ENCODE measurements around the gene SASH1. TPM values are rescaled to one million over a fixed set of nuclear protein-coding genes. Genes with fewer than 3 reads are reported as not detected.

The SASH1 gene
- total RNA-seq, 1 donor from 2014 or later, result 75.7 TPM

GRCh38 chr6:148543540-148543939, 200.9 kb downstream of the SASH1 start:
- no peak for TF ChIP-seq CTCF (IDR thresholded peaks at IDR 0.05)
- Mint-ChIP-seq H3K36me3 (ENCODE audit: unreplicated experiment) (peaks cover 75% of the 10 kb centered on the region), H3K27ac (ENCODE audit: unreplicated experiment) (no peak overlapping the region), H3K4me1 (ENCODE audit: unreplicated experiment) (peaks cover 8% of the 10 kb centered on the region), H3K4me3 (ENCODE audit: unreplicated experiment) (no peak overlapping the region), H3K27me3 (ENCODE audit: unreplicated experiment) (no peaks in the 10 kb centered on the region), H3K9me3 (ENCODE audit: unreplicated experiment) (no peaks in the 10 kb centered on the region)
- no peak for DNase-seq (ENCODE audit: extremely low spot score, unreplicated experiment)

GRCh38 chr6:148544421-148544820, 201.8 kb downstream of the SASH1 start:
- H3K36me3 Mint-ChIP-seq (ENCODE audit: unreplicated experiment), result peaks cover 77% of the 10 kb centered on the region
- no peak overlapping the region for H3K27ac Mint-ChIP-seq (ENCODE audit: unreplicated experiment)
- DNase-seq (ENCODE audit: extremely low spot score, unreplicated experiment), result no peak
- H3K27me3 Mint-ChIP-seq (ENCODE audit: unreplicated experiment), result no peaks in the 10 kb centered on the region
- no peaks in the 10 kb centered on the region for H3K9me3 Mint-ChIP-seq (ENCODE audit: unreplicated experiment)
- H3K4me3 Mint-ChIP-seq (ENCODE audit: unreplicated experiment), result no peak overlapping the region
- H3K4me1 Mint-ChIP-seq (ENCODE audit: unreplicated experiment), result peaks cover under 1% of the 10 kb centered on the region
- no peak for TF ChIP-seq CTCF (IDR thresholded peaks at IDR 0.05)

GRCh38 chr6:148545901-148546300, 203.3 kb downstream of the SASH1 start:
- Mint-ChIP-seq H3K4me3 (ENCODE audit: unreplicated experiment) (no peak overlapping the region), H3K9me3 (ENCODE audit: unreplicated experiment) (no peaks in the 10 kb centered on the region)

GRCh38 chr6:148547110-148547509, 204.5 kb downstream of the SASH1 start:
- H3K4me1 Mint-ChIP-seq (ENCODE audit: unreplicated experiment), result no peaks in the 10 kb centered on the region
- no peak for DNase-seq (ENCODE audit: extremely low spot score, unreplicated experiment)
- no peaks in the 10 kb centered on the region for H3K27me3 Mint-ChIP-seq (ENCODE audit: unreplicated experiment)
- H3K27ac Mint-ChIP-seq (ENCODE audit: unreplicated experiment), result no peak overlapping the region
- no peak overlapping the region for H3K4me3 Mint-ChIP-seq (ENCODE audit: unreplicated experiment)
- H3K36me3 Mint-ChIP-seq (ENCODE audit: unreplicated experiment), result peaks cover 68% of the 10 kb centered on the region
- H3K9me3 Mint-ChIP-seq (ENCODE audit: unreplicated experiment), result no peaks in the 10 kb centered on the region
- TF ChIP-seq CTCF (IDR thresholded peaks at IDR 0.05), result no peak

More at GRCh38 chr6:148545901-148546300, 203.3 kb downstream of the SASH1 start:
- no peak for DNase-seq (ENCODE audit: extremely low spot score, unreplicated experiment)
- no peaks in the 10 kb centered on the region for H3K27me3 Mint-ChIP-seq (ENCODE audit: unreplicated experiment)
- H3K36me3 Mint-ChIP-seq (ENCODE audit: unreplicated experiment), result peaks cover 70% of the 10 kb centered on the region
- H3K27ac Mint-ChIP-seq (ENCODE audit: unreplicated experiment), result no peak overlapping the region
- TF ChIP-seq CTCF (IDR thresholded peaks at IDR 0.05), result no peak
- H3K4me1 Mint-ChIP-seq (ENCODE audit: unreplicated experiment), result no peaks in the 10 kb centered on the region

- Mint-ChIP-seq H3K27ac (ENCODE audit: unreplicated experiment) (no peak overlapping the region), H3K4me1 (ENCODE audit: unreplicated experiment) (no peaks in the 10 kb centered on the region), H3K9me3 (ENCODE audit: unreplicated experiment) (peaks cover 1% of the 10 kb centered on the region), H3K4me3 (ENCODE audit: unreplicated experiment) (no peak overlapping the region), H3K27me3 (ENCODE audit: unreplicated experiment) (no peaks in the 10 kb centered on the region), H3K36me3 (ENCODE audit: unreplicated experiment) (peaks cover 64% of the 10 kb centered on the region)
- no peak for TF ChIP-seq CTCF (IDR thresholded peaks at IDR 0.05)
- DNase-seq (ENCODE audit: extremely low spot score, unreplicated experiment), result no peak
Measured at GRCh38 chr6:148548065-148548748, 205.6 kb downstream of the SASH1 start.

Data from osteocyte (in vitro differentiated cells).